NCI-H128 (cell line): Measurements from ENCODE around the gene ZMYND12.

Experiments used
- DNase-seq: peaks from one replicate; lab custom pipeline; 2025; ENCODE audit not compliant: unreplicated experiment; lab: John Stamatoyannopoulos, UW

Gene ZMYND12

DNA sequence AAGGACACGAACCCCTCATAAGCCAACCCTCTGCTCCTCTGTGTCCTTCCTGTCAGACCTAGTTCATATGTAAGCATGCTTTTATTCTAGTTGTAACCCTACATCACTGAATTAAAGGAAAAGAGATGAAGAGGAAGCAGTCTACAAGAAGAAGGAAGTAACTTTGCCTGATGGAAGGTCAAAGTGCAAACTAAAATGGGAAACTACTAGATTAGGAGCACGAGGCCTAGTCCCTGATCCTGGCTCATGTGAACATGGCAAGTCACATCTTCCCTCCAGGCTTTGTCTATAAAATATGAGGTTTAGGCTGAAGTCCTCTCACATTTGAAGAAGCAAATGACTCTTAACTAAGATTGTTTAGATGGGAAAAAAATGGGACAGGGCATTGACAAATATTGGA, 13.2 kb downstream of the ZMYND12 start:
- no peak for DNase-seq

DNA sequence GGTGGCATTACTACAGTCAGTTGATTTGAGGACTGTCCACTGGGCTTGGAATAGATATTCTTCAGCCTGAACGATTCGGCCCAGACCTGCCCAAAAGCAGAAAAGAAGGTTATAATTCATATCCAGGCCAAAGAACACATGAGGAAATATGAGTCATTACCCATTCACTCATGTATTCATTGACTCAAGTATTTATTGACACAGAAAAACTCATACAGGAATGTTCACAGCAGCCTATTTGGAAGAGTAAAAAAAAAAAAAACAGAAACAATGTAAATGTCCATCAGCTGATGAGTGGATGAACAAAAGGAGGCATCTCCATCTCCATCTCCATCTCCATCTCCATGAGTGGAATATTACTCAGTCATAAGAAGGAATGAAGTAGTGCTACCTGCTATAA, 15.9 kb downstream of the ZMYND12 start:
- DNase-seq = no peak

DNA sequence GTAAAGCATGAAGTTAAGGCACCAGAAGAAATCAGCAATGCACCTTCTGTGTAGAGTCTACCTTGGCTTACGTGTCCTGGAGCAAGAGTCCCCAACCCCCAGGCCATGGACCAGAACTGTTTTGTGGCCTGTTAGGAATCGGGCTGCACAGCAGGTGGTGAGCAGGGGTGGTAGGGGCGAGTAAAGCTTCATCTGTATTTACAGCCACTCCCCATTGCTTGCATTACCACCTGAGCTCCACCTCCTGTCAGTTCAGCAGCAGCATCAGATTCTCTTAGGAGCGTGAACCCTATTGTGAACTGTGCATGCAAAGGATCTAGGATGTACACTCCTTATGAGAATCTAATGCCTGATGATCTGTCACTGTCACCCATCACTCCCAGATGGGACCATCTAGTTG, 21.5 kb downstream of the ZMYND12 start:
- DNase-seq = no peak

DNA sequence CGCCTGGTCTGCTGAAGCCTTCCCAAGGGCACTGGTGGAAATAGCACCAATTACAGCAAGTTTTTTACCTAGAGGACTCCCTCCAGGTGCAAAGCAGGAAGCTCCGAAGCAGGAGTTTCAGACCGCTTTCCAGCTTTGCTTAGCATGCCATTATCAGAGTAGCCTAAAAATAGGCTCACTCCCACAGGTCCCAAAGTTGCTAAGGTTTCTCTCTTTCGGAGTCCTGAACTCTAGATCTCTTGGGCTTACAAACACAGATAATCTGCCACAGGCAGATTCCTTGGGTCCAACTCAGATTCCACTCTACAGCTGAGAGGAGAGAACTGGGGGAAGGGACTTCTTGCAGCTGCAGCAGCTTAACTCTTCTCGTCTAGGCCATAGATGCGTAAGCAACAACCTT, 22.5 kb downstream of the ZMYND12 start:
- DNase-seq = no peak

DNA sequence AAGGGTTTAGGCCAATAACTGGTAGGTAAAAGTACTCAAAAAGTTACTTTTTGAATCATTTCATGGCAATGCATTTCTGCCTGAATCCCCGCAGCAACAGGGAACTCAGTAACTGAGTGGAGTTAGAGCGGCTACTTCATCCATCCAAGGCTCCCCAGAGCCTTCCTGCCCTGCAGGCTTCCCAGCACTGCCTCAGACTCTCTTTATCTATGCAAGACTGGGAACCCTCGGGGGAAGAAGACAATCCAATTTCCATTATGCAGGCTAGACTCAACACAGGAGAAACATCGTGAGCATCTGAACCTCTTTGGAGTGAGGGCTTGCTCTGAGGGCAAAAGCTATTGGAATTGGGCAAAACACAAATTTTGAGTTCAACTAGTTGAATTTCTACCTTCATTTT, 23.1 kb downstream of the ZMYND12 start:
- DNase-seq = no peak

DNA sequence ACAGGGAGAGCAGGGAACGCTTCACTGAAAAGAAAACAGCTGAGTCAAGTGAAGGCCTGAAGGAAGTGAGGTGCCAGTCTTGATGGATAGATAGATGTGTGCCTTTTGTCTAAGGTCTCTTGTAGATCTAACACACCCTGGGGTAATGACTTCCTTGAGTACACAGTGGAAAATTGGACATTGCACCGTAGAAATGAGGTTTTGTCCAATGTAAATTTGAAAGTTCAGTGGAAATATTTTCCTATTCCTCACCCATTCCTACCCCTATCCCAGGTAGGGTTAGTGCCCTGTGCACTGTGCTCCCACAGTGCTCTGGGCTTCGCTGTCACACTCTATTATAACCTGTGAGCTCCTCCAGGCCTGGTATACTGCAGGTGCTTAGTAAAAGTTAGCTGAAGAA, 24.3 kb downstream of the ZMYND12 start:
- DNase-seq = no peak

DNA sequence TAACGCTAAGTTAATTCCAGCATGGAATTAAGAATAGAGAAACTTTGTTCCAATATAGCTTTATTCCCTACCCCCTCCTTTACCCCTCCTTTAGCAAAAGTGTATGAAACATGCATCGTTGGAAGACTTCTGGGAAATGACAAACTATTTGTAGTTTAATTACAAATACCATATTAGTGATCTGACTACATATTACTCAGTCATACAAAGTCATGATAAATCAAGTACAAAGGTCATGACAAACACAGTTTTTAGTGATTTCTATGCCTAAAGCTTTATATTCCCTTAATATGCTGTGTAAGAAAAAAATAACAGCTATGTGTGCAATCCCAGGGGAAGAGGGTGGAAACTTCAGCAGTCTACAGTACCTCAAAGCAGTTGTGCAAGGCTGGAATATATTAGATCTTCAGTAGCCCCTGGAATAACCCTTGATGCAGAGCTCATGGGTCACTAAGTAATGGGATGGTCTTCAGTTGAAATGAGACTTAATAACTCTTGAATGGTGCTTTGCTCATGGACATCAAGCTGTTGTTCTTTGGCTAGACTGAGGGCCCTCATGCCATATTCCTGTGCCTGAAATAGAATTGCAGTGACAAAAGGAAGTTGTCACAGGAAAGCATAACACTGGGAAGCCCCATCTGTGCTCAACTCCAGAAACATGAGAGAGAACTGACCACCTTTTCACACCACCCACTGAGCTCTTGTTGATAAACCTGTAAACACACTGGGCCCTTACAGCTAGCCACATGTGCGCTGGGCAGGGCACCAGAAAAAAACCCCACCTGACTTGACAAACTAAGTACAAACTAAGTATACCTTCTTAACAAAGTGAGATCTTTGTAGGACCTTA, 25.3 kb downstream of the ZMYND12 start:
- DNase-seq = no peak

DNA sequence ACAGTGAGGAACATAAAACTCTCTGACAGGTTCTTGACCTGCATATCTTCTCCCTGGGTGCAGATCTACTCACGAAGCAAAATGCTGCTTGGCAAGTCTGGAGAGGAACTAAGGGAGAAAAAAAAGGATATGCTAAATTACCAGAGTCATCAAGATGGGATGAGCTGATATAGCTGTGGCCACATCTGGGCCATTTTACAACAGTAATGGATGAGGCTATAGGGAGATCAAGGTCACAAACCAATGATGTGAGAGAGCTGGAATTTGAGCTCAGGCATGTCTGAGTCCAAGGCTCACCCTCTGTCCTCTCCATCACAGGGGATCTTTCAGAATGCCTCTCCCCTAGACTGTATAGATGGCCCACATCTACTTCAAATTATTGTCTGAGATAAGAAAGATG, 26.2 kb downstream of the ZMYND12 start:
- DNase-seq = no peak

DNA sequence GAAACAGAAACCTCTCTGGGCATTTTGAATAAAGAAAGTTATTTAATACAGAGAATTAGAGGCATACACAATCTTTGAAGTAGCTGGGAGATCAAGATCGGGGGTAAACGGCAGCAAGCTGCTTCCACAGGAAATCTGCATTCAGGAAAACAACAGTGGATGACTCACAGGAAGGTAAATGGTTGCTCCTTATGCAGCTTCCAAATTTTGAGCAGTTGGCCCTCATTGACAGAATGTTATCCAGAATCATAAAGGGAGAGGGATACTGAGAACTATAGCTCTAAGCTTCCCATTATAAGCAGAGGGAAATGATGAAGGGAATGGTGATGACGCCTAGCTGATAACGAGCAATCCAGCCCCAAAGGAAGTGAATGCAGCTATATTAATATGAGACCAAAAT, 28.6 kb downstream of the ZMYND12 start:
- DNase-seq = no peak

DNA sequence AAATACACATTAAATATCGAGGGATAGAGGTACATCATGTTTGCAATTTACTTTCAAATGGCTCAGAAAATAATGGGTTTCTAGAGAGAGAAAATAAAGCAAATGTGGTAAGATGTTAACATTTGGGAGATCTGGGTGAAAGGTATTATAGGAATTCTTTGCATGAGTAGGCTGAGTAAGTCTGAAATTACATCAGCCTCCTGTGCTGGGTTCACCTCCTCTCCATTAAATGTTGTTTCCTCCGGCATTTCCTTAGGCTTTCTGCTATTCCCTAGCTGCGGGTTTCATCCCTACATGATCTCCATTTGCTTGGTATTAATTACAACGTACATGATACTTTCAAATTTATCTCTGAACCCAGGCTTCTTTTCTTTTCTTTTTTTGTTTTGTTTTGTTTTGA, 31.6 kb downstream of the ZMYND12 start:
- DNase-seq = no peak

DNA sequence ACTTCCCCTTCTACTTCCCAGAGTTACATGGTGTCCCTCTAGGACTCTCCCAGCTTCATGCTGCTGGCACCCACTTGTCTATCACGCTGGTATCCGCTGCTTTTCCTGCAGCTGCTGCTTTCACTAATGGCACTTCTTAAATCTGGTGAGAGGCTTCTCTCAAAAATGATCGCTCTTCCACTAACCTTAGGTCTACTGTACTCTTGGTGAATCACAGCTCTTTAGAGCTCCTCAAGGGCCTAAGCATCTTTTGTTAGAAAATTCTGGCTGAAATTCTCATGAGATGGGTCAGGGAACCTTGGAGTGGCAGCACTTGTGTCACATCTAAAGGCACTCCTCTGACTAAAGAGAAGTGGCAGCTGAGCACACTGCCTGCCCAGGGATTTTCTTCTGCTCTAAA, 32.1 kb downstream of the ZMYND12 start:
- DNase-seq = peak; percentile 38

DNA sequence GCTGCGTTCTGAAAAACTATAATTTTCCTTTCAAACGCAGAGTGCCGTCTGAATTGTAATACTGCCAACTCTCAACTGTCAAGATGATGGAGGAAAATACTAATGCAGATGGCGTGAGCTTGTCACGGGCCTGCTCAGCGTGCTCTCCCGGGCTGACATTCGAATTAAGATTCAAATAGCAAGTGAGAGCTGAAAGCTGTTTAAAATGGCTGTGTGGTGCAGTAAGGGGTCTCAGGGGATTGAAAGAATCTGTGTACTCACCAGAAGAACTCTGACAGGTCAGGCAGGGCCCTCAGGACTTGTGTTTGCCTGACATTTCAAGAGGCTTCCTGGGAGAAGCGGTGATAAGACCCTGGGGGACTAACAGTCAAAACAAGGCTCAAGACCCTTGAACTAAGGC, 33.1 kb downstream of the ZMYND12 start:
- DNase-seq = peak; percentile 70

DNA sequence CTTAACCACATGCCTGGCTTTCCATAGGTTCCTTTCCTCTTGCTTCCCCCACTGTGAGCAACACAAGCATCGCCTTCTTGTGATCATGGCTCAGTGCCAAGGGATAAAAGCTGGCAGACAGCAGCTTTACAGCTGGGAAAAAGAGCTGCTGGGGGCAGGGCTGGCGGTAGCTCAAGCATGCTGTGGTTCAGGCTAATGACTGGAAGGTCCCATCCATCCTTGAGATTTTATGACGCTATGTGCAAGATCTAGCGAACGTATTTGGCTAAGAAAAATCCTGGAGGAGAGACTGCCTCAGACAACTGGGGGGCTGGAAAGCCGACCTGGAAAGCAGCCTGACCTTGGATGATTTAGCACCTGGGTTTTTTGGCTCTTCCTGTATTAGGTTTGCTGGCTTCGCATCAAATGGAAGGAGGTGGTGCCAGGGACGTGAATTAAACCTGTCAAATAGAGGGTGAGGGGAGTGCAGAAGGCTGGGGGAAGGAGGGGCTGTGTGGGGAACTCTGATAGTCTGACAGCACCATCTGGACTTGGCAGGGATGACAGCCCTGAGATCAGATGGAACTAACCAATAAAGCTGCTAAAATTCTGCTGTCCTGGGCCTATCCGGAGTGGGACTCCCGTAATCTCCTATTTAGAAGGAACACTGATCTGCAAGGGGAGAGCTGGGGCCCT, 34.8 kb downstream of the ZMYND12 start:
- DNase-seq = peak; percentile 94

DNA sequence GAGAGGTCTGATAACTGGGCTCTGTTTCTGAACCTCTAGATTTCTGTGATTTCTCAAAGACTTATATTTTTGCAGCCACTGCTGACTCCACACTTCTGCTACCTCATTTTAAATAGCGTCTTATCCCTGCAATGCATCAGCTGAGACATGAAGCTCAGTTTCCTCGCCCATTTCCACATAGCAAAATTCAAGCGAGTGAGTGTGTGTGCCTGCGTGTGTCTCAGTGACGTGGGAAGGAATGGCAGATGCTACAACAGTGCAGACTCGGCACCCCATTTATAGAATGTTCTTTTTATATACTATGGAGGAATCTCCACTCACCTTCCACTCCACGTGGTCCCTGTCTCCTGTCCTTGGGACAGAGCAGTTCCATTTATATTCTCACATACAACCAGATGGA, 35.7 kb downstream of the ZMYND12 start:
- DNase-seq = no peak

DNA sequence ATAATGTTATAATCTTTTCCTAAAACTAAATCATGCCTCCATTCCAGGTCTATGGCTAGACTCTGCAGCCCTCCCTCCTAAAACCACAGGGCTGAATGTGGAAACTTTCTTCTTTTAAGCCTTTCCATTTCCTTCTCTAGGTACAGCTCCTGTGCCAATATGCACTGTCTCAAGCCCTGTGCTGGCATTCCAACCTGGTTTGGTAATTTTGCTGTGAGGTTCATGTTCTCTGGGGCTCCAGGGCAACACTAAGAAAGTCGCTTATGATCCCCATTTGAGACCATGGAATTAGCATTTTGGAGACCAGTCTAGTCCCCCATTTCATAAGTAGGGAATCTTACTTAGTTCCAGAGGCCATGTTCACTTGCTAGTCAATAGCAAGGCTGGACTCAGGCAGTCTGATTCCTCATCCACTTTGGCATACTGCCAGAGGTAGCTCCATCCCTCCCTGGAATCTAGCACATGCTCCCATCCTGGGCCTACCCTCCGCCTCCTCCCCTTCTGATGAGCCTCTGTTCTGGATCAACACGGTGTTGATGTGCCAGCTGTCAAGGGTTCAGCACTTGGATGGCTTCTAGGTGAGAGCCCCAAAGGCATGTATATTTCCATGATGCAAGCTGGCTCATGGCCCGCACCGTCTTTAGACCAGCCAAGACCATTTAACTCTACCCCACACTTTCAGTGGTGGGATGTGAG, 36.5 kb downstream of the ZMYND12 start:
- DNase-seq = no peak

DNA sequence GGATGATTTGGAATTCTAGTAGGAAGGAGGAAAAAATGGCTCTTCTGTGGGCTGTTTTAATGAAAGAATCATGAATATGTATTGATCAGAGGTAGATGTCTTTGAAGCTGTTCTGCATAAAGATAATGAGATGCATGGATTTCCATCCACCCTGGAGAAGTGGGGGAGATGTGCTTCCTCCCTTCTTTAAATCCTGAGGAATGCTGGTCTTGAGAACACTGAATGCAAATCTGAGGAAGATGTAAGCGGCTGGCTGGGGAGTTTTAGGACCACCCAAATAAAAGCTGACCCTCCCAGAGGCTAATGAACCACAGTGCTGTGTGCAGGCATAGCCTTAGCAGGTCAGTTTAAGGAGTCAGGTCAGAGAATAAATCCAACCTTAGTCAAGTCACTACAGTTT, 37.3 kb downstream of the ZMYND12 start:
- no peak for DNase-seq

DNA sequence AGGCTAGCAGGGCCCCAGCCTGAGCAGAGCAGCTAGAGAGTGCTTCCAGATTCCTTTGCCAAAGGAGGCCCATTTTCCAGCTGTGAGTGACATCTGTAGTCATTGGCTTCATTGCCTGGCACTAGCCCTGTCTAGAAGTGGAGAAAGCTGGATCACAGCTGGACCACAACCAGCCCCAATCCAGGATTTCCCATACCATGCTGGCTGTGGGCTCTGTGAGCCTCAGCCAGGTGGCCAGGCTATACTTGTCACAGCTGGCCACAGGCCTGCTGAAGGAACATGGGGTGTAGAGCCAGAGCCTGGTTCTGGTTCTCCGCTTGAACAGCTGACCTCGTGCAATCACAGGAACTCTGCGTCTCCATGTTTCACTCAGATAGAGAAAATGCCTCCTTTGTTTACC, 38.7 kb downstream of the ZMYND12 start:
- DNase-seq = no peak

DNA sequence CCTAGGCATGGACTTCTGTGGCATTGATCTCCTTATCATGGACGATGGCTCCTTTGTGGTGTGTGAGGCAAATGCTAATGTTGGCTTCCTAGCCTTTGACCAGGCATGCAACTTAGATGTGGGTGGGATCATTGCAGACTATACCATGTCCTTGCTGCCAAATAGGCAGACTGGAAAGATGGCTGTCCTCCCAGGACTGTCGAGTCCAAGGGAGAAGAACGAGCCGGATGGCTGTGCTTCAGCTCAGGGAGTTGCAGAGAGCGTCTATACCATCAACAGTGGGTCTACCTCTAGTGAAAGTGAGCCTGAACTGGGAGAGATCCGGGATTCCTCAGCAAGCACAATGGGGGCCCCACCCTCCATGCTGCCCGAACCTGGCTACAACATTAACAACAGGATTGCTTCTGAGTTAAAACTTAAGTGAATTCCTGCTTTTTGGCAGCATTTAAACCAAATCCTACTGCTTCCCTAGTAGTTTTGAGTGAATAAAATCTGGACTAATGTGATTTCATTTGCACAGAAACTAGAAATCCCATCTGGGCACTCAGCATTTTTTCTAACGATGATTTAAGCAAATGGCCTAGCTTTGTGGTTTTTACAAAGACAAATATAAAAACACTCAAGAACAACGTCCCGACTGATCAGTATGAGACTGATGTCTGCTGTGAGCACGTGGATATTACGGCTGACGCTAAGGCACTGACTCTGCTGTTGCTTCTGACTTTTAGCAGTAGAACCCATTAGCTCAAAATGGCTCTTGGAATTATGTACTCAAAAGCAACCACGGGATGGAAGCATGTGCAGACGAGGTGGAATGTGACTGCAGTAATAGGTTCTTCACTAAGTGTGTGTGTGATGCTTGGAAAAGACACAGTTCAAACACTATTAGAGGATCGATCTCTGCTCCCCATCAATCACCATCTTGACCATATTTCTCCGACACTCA, 41.0 kb downstream of the ZMYND12 start:
- DNase-seq = no peak

DNA sequence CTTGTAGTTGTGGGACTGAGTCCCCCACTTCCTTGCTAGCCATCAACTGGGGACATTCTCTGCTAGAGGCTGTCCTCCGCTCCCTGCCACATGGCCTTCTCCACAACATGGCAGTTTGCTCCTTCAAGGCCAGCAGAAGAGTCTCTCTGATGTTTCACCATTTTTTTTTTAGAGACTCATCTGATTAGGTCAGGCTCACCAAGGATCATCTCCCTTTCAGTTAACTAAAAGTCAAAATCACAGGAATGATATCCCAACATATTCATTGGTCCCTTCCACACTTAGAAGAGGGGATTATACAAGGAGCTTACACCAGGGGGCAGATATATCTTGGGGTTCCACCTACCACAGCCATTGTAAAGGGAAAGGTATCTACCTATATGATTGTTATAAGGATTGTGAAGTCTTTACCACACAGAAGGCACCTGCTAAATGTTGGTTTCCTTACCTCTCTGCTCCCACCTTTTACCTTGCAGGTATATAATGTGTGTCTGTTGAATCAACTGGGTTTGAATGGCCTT, 51.9 kb downstream of the ZMYND12 start:
- no peak for DNase-seq

DNA sequence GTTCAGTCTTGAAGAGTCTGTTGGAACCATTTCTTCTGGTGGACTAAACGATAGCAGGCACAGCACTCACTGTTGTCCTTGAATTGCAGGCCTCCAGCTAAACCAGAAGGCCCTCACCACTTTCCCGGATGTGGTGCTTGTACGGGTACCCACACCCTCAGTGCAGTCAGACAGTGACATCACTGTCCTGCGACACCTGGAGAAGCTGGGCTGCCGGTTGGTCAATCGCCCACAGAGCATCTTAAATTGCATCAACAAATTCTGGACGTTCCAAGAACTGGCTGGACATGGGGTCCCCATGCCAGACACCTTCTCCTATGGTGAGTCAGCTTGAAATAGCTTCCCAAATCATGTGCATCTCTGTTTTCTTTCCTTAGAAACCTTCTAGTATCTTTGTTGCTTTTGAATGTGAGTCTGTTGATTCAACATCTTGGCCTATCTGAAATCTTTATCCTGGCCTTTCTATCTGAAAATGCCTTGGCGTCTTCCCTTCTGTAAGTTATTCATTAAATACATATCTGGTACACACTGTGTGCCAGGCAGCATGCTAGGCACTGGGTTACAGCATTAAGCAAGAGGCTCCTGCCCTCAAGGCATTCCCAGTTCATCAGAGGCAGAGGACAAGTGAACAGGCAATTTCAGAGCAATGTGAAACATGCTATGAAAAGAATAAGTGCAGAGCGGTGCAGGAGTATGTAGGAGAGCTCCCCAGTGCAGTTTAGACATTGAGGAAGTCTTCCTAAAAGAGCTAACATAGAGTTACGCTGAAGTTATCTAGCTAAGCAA, 56.3 kb downstream of the ZMYND12 start:
- no peak for DNase-seq
